Activated naive CD8-positive, alpha-beta T cell (primary cell): Measurements from ENCODE around the gene SMIM22.

ENCODE experiments used
- H3K27ac Mint-ChIP-seq: one replicate; pipeline ENCODE4 v1.8.0; 2021; ENCODE audit warnings: mixed read lengths
- H3K27me3 Mint-ChIP-seq: one replicate; pipeline ENCODE4 v1.8.0; 2021; ENCODE audit warnings: mixed read lengths
- H3K36me3 Mint-ChIP-seq: one replicate; pipeline ENCODE4 v1.8.0; 2021; ENCODE audit warnings: mixed read lengths
- H3K4me1 Mint-ChIP-seq: one replicate; pipeline ENCODE4 v1.8.0; 2021; ENCODE audit warnings: low read depth, mixed read lengths
- H3K4me3 Mint-ChIP-seq: one replicate; pipeline ENCODE4 v1.8.0; 2021; ENCODE audit warnings: mild to moderate bottlenecking, mixed read lengths
- H3K9me3 Mint-ChIP-seq: one replicate; pipeline ENCODE4 v1.8.0; 2021; ENCODE audit warnings: low read depth, mixed read lengths

SMIM22 gene

GRCh38 chr16:4839942-4840341 is 44.8 kb downstream of the SMIM22 start:
- peak overlapping the region; percentile 17 for H3K27ac Mint-ChIP-seq
- no peak overlapping the region for H3K4me3 Mint-ChIP-seq
- H3K36me3 Mint-ChIP-seq: no peaks in the 10 kb centered on the region
- H3K9me3 Mint-ChIP-seq: no peaks in the 10 kb centered on the region
- no peaks in the 10 kb centered on the region for H3K27me3 Mint-ChIP-seq
- H3K4me1 Mint-ChIP-seq: peaks cover 10% of the 10 kb centered on the region

- H3K27me3 Mint-ChIP-seq: no peaks in the 10 kb centered on the region
- no peak overlapping the region for H3K4me3 Mint-ChIP-seq
- H3K9me3 Mint-ChIP-seq: no peaks in the 10 kb centered on the region
- H3K4me1 Mint-ChIP-seq: peaks cover 17% of the 10 kb centered on the region
- H3K27ac Mint-ChIP-seq: no peak overlapping the region
- peaks cover 4% of the 10 kb centered on the region for H3K36me3 Mint-ChIP-seq
These were observed 45.8 kb downstream of the SMIM22 start for GRCh38 chr16:4840984-4841383.
